CD4-positive, CD25-positive, alpha-beta regulatory T cell (primary cell): ENCODE measurements around the gene BBC3. TPM values are rescaled to one million over a fixed set of nuclear protein-coding genes. Genes with fewer than 3 reads are reported as not detected.
"Not testable (repeated sequence)": the region's sequence is repeated elsewhere in the genome, so short reads cannot be mapped to it uniquely, and the experiment has no call there.

Experiments used
- ATAC-seq, 2 donors: fragments of 150-1000 bp; cut with Tn5 transposase; one replicate each; pipeline ENCODE4 v1.10.0; 2021; ENCODE audit warnings: low read depth in 2 of 2, moderate number of reproducible peaks in 2 of 2, moderate library complexity in 1 of 2
- DNase-seq, 3 donors: peaks; one replicate each; pipeline versions ENCODE4 v3.0.0 to v3.0.0-alpha.2; 2012 to 2022; ENCODE audit warnings: mixed read lengths in 1 of 3
- H3K27ac ChIP-seq: one replicate; pipeline ENCODE4 v1.7.0; 2013; ENCODE audit warnings: mild to moderate bottlenecking, low read length; ENCODE audit not compliant: insufficient read depth, poor library complexity, severe bottlenecking
- H3K27me3 ChIP-seq: one replicate; pipeline ENCODE4 v1.7.0; 2013; ENCODE audit warnings: low read length; ENCODE audit not compliant: control insufficient read depth, insufficient read depth
- H3K36me3 ChIP-seq: one replicate; pipeline ENCODE4 v1.7.0; 2013; ENCODE audit warnings: mild to moderate bottlenecking, low read length, moderate library complexity; ENCODE audit not compliant: control insufficient read depth, insufficient read depth
- H3K4me1 ChIP-seq: 2 replicates; pipeline ENCODE4 v1.7.0; 2013; ENCODE audit warnings: mild to moderate bottlenecking, low read length; ENCODE audit not compliant: insufficient read depth, control insufficient read depth, poor library complexity, severe bottlenecking
- H3K4me3 ChIP-seq: one replicate; pipeline ENCODE4 v1.7.0; 2013; ENCODE audit warnings: low read depth, mild to moderate bottlenecking, low read length, moderate library complexity
- H3K9me3 ChIP-seq, 2 experiments: 1 replicate in 1 of 2; 2 replicates in 1 of 2; pipeline ENCODE4 v1.7.0; 2013; ENCODE audit warnings: low read length in 2 of 2, mild to moderate bottlenecking in 1 of 2, moderate library complexity in 1 of 2; ENCODE audit not compliant: control insufficient read depth in 2 of 2
- H3K27ac Mint-ChIP-seq, 3 donors: one replicate each; pipeline ENCODE4 v1.8.0; 2020 to 2022; ENCODE audit warnings: mild to moderate bottlenecking in 3 of 3, mixed read lengths in 3 of 3, moderate library complexity in 2 of 3
- H3K27me3 Mint-ChIP-seq: one replicate; pipeline ENCODE4 v1.8.0; 2022; ENCODE audit warnings: mild to moderate bottlenecking, mixed read lengths
- H3K36me3 Mint-ChIP-seq: one replicate; pipeline ENCODE4 v1.8.0; 2020; ENCODE audit warnings: mixed read lengths
- H3K4me1 Mint-ChIP-seq, 4 donors: one replicate each; pipeline ENCODE4 v1.8.0; 2020 to 2022; ENCODE audit warnings: mixed read lengths in 4 of 4, mild to moderate bottlenecking in 1 of 4
- H3K4me3 Mint-ChIP-seq, 4 donors: one replicate each; pipeline ENCODE4 v1.8.0; 2020 to 2022; ENCODE audit warnings: mild to moderate bottlenecking in 4 of 4, mixed read lengths in 4 of 4, moderate library complexity in 3 of 4
- H3K9me3 Mint-ChIP-seq, 7 donors: one replicate each; pipeline ENCODE4 v1.8.0; 2020 to 2022; ENCODE audit warnings: mixed read lengths in 7 of 7, mild to moderate bottlenecking in 3 of 7, moderate library complexity in 2 of 7
- polyA plus RNA-seq, 4 donors: library from polyadenylated mRNA; unstranded; fragments of 300-500 nt; fragmentation: Illumina TruSeq; gene quantifications; one replicate each; pipeline ENCODE4 v1.2.3, GENCODE V29; 2021
- total RNA-seq: library from RNA; stranded (reverse); gene quantifications from one replicate; pipeline ENCODE4 v1.2.3, GENCODE V29; 2022

The BBC3 gene
- total and polyA plus RNA-seq, 5 donors from 2014 or later, result 4.2 to 21.2 (median 6.2) TPM

DNA sequence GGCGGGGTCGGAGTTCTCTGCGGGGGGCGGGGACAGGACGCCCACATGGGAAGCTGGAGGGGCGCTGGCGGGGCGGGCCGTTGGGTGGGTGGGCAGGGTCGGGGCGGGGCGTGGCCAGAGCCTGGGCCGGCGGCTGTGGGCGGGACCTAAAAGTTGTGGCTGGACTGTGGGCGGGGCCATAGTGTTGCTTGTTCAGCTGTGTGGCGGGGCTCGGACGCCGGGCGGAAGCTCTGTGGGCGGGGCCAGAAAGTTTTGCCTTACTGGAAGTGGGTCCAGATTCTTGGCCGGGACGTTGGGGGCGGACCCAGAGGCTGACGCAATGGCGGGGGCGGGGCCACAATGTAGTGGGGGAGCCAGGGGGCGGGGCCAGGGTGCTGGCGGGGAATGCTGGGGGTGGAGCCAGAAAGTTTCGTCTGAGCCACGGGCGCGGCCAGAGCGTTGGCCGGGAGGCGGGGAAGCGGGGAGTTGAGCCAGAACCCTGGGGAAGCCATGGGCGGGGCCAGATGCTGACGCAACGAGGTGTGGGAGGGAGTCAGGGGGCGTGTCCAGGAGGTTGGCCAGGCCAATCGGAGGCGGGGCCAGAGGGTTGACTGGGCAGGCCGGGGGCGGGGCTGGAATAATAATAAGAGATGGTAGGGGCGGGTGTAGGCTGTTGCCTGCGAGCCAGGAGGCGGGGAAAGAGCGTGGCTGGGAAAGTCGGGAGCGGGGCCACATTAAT lies 25.9 kb upstream of the BBC3 start:
- DNase-seq, result peak; percentile 96 to 99 (median 97)
- peak overlapping the region; percentile 56 for H3K4me3 ChIP-seq

DNA sequence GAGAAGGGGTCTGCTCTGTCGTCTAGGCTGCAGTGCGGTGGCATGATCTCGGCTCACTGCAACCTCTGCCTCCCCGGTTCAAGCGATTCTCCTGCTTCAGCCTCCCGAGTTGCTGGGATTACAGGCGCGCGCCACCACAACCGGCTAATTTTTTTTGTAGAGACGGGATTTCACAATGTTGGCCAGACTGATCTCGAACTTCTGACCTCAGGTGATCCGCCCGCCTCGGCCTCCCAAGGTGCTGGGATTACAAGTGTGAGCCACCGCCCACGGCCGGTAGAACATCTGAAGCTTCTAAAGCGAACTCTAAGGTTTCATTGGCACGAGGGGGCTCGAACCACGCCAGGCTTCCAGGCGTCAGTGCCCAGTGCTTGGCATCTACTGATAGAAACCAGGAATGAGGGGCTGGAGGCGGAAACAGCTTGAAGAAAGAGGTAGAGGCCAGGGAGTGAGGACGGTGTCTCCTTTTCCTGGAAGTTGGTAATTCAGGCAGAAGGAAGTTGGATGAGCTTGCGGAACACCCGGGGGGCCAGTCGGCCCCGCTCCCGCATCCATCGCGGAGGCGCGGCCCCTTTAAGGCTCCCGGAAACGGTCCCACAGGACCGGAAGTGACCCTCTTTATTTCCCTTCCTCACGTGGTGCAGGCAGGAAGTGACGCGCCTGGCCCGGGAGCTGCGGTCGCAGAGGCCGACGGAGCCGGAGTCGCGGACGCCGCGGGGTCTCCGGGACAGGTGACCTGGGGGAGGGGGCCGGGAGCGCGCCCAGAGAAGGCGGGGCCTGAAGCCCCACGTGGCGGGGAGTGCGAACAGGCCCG lies 25.1 kb upstream of the BBC3 start, which contains the start of gene CCDC9:
TSS of gene CCDC9 (plus strand) at position 647 of the 814 bp plus-strand sequence. CDS start 1,876 bp downstream, outside the sequence.
- Histone ChIP-seq H3K27ac (peak within 1 kb of the TSS; percentile 94), H3K4me3 (peak within 1 kb of the TSS; percentile 61), H3K4me1 (peaks cover 16% of the 10 kb centered on the region), H3K36me3 (peaks cover 25% of the 10 kb centered on the region), H3K27me3 (no peaks in the 10 kb centered on the region), H3K9me3 (no peaks in the 10 kb centered on the region)
- peaks cover 23% of the 10 kb centered on the region for H3K36me3 Mint-ChIP-seq
- DNase-seq (peak; percentile 87 to 95 (median 92)), ATAC-seq (peak; percentile 48 to 52)
- H3K27ac Mint-ChIP-seq, result peak within 1 kb of the TSS; percentile 88 to 98 (median 98)
- H3K4me1 Mint-ChIP-seq, result peaks cover 0 to 45% (median 32%) of the 10 kb centered on the region in 4 donors
- H3K4me3 Mint-ChIP-seq, result peak within 1 kb of the TSS; percentile 93 to 99 (median 96)
- peaks cover 5% of the 10 kb centered on the region for H3K27me3 Mint-ChIP-seq
- peaks cover 0 to 5% (median 0%) of the 10 kb centered on the region in 7 donors for H3K9me3 Mint-ChIP-seq

More for the DNA sequence above, 25.9 kb upstream of the BBC3 start:
- peak overlapping the region; percentile 86 to 98 (median 98) for H3K27ac Mint-ChIP-seq
- H3K36me3 Mint-ChIP-seq, result peaks cover 26% of the 10 kb centered on the region
- Histone ChIP-seq H3K9me3 (no peaks in the 10 kb centered on the region), H3K27ac (peak overlapping the region; percentile 94), H3K36me3 (peaks cover 29% of the 10 kb centered on the region), H3K4me1 (peaks cover 16% of the 10 kb centered on the region), H3K27me3 (no peaks in the 10 kb centered on the region)
- peak; percentile 76 to 78 for ATAC-seq
- peaks cover 0 to 48% (median 34%) of the 10 kb centered on the region in 4 donors for H3K4me1 Mint-ChIP-seq
- H3K4me3 Mint-ChIP-seq, result peak overlapping the region; percentile 93 to 99 (median 96)
- peaks cover 5% of the 10 kb centered on the region for H3K27me3 Mint-ChIP-seq
- H3K9me3 Mint-ChIP-seq, result peaks cover 0 to 5% (median 0%) of the 10 kb centered on the region in 7 donors

DNA sequence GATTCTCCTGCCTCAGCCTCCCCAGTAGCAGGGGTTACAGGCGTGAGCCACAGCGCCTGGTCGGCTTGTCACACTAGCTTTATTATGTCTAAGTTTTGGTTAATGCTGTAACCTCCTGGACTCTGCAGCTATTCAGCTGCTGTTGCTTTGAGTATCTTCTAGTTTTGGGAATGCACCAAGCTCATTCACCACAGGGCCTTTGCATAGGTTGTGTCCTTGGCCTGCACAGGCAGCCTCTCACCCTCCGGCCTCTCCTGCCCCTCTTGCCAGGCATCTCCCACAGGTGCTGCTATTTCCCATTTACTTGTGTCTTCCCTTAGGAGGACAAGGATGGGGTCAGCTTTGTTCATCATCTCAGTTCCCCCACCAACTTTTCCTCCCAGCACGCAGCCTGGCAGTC lies 23.0 kb upstream of the BBC3 start:
- H3K4me3 ChIP-seq, result no peak overlapping the region
- ATAC-seq (no peak), DNase-seq (peak in 1 of 3 donors; percentile 28)
- peak overlapping the region in 2 of 3 donors; percentile 25 to 87 for H3K27ac Mint-ChIP-seq
- no peaks in the 10 kb centered on the region for H3K27me3 ChIP-seq
- H3K4me1 ChIP-seq, result peaks cover 16% of the 10 kb centered on the region
- H3K4me3 Mint-ChIP-seq, result peak overlapping the region in 3 of 4 donors; percentile 1 to 64 (median 46)
- H3K27ac ChIP-seq, result no peak overlapping the region
- no peaks in the 10 kb centered on the region for H3K9me3 ChIP-seq
- H3K36me3 Mint-ChIP-seq, result peaks cover 8% of the 10 kb centered on the region
- H3K27me3 Mint-ChIP-seq, result peaks cover 5% of the 10 kb centered on the region
- peaks cover 7% of the 10 kb centered on the region for H3K36me3 ChIP-seq
- peaks cover 0 to 5% (median 0%) of the 10 kb centered on the region in 7 donors for H3K9me3 Mint-ChIP-seq
- H3K4me1 Mint-ChIP-seq, result peaks cover 0 to 28% (median 21%) of the 10 kb centered on the region in 4 donors

DNA sequence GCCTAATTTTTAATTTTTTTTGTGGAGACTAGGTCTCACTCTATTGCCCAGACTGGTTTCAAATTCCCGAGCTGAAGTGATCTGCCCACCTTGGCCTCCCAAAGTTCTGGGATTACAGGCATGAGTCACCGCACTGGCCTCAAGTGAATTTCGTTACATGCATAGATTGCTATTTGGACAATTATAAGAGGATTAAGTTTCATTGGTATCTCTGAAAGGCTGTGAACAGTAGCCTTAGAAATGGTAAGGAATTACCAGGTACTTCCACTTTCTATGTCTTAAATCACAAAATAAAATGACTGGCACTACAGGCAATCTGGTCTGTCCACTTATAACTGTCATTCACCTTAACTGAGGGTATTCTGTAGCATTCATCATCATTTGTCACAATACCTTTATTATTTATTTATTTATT lies 22.5 kb upstream of the BBC3 start:
- H3K36me3 Mint-ChIP-seq, result peaks cover 5% of the 10 kb centered on the region

DNA sequence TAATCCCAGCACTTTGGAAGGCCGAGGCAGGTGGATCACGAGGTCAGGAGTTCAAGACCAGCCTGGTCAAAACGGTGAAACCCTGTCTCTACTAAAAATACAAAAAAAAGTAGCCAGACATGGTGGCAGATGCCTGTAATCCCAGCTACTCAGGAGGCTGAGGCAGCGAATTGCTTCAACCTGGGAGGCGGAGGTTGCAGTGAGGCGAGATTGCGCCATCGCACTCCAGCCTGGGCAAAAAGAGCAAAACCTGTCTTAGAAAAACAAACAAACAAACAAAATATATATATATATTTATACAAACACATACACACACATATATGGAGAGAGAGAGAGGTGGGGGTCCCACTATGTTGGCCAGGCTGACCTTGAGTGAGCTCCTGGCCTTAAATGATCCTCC lies 22.0 kb upstream of the BBC3 start:
- not testable (repeated sequence) for H3K27me3 Mint-ChIP-seq, H3K27ac ChIP-seq, H3K36me3 ChIP-seq, H3K27ac Mint-ChIP-seq, H3K27me3 ChIP-seq, H3K36me3 Mint-ChIP-seq, ATAC-seq, DNase-seq, H3K9me3 ChIP-seq, H3K4me3 ChIP-seq, H3K9me3 Mint-ChIP-seq
- peaks cover 12% of the 10 kb centered on the region for H3K4me1 ChIP-seq
- Mint-ChIP-seq H3K4me3 (peak overlapping the region in 1 of 4 donors; percentile 64), H3K4me1 (peaks cover 0 to 19% (median 15%) of the 10 kb centered on the region in 4 donors)

More for the DNA sequence above, 22.5 kb upstream of the BBC3 start:
- Mint-ChIP-seq H3K27me3 (peaks cover 5% of the 10 kb centered on the region), H3K4me1 (peaks cover 0 to 23% (median 16%) of the 10 kb centered on the region in 4 donors), H3K9me3 (peaks cover 0 to 5% (median 0%) of the 10 kb centered on the region in 7 donors), H3K27ac (no peak overlapping the region), H3K4me3 (peak overlapping the region in 1 of 4 donors; percentile 64)
- Histone ChIP-seq H3K4me3 (no peak overlapping the region), H3K36me3 (peaks cover 2% of the 10 kb centered on the region), H3K4me1 (peaks cover 16% of the 10 kb centered on the region), H3K9me3 (no peaks in the 10 kb centered on the region), H3K27me3 (no peaks in the 10 kb centered on the region), H3K27ac (no peak overlapping the region)
- ATAC-seq (no peak), DNase-seq (no peak)

DNA sequence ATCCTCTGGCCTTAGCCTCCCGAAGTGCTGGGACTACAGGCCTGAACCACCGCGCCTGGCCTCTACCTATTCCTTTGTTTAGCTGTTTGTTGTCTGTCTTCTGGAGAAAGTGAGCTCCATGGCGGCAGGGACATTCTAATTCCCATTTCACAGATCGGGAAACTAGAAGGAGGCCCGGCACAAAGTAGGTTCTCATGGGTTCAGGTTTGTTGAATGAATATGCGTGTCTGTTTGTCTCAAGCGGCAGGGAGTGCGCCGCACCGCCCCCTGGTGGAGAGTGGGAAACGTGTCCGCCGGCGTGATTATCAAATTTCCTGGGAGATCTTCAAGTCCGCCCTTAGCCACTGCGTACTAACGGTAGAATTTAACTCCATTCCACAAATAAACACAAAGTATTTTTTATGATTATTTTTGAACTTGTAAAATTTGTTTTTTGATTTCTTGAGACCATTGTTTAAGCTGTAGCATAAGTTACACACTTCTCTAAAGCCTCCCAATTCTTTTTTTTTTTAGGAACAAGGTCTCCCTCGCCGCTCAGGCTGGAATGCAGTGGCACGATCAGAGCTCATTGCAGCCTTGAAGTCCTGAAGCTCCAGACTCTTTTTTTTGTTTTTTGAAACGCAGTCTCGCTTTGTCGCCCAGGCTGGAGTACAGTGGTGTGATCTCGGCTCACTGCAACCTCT lies 16.4 kb upstream of the BBC3 start:
- Histone ChIP-seq H3K36me3 (no peaks in the 10 kb centered on the region), H3K9me3 (no peaks in the 10 kb centered on the region), H3K27me3 (no peaks in the 10 kb centered on the region), H3K4me3 (no peak overlapping the region), H3K27ac (no peak overlapping the region), H3K4me1 (peaks cover 14% of the 10 kb centered on the region)
- H3K4me3 Mint-ChIP-seq, result peak overlapping the region in 2 of 4 donors; percentile 25 to 76
- H3K4me1 Mint-ChIP-seq, result peaks cover 5 to 22% (median 14%) of the 10 kb centered on the region in 4 donors
- H3K27ac Mint-ChIP-seq, result peak overlapping the region in 2 of 3 donors; percentile 17 to 23
- no peaks in the 10 kb centered on the region for H3K36me3 Mint-ChIP-seq
- no peaks in the 10 kb centered on the region for H3K27me3 Mint-ChIP-seq
- no peaks in the 10 kb centered on the region for H3K9me3 Mint-ChIP-seq
- ATAC-seq, result no peak
- DNase-seq, result peak; percentile 65 to 81 (median 73)
